GM12872 (cell line): Measurements from ENCODE around the gene TBL1X.

Experiments used
- CTCF ChIP-seq: IDR thresholded peaks from 3 replicates; pipeline ENCODE4 v1.5.1; 2011; ENCODE audit warnings: low read depth, mild to moderate bottlenecking, low read length, moderate library complexity; ENCODE audit not compliant: insufficient read depth

The TBL1X gene

GRCh38 chrX:9443327-9443726, 21.5 kb upstream of the TBL1X start:
- TF ChIP-seq CTCF, result no peak

- no peak for TF ChIP-seq CTCF
Measured at GRCh38 chrX:9447906-9448305, 17.0 kb upstream of the TBL1X start.

GRCh38 chrX:9456250-9457074, 8.4 kb upstream of the TBL1X start:
- TF ChIP-seq CTCF, result no peak

- TF ChIP-seq CTCF, result no peak
Measured at GRCh38 chrX:9458516-9459078, 6.3 kb upstream of the TBL1X start.

- no peak for TF ChIP-seq CTCF
Measured at GRCh38 chrX:9459186-9459748, 5.6 kb upstream of the TBL1X start.

GRCh38 chrX:9461087-9461486, 3.8 kb upstream of the TBL1X start:
- TF ChIP-seq CTCF, result no peak

- TF ChIP-seq CTCF, result no peak
Measured at GRCh38 chrX:9462456-9462855, 2.4 kb upstream of the TBL1X start.
